GM12878 (cell line): ENCODE measurements around the gene ATP6AP2. TPM values are rescaled to one million over a fixed set of nuclear protein-coding genes. Genes with fewer than 3 reads are reported as not detected.
"Not testable (repeated sequence)": the region's sequence is repeated elsewhere in the genome, so short reads cannot be mapped to it uniquely, and the experiment has no call there.

ENCODE experiments used
- ATAC-seq: fragments of 200-7000 bp; cut with Tn5 transposase; 3 replicates; pipeline ENCODE4 v1.9.1; 2020; ENCODE audit warnings: mild to moderate bottlenecking, moderate library complexity
- BruUV-seq: library from RNA; stranded (reverse); fragments of 400-500 nt; replicated peaks from 2 replicates; lab custom pipeline; 2021; lab: Mats Ljungman, UMichigan
- CTCF ChIA-PET: fragments of 300-600 bp; sonication (Branson Sonifier 250); formaldehyde crosslinking; extraction: SDS; loops from one replicate; lab custom pipeline; 2021; ENCODE audit warnings: inconsistent platforms; lab: Yijun Ruan, JAX
- POLR2A ChIA-PET: fragments of 350-600 bp; formaldehyde crosslinking; extraction: SDS; loops from one replicate; lab custom pipeline; 2021; ENCODE audit warnings: inconsistent platforms; lab: Charles Lee
- RAD21 ChIA-PET: fragments of 300-600 bp; sonication (Branson Sonifier 250); formaldehyde crosslinking; loops from one replicate; lab custom pipeline; 2023; ENCODE audit warnings: antibody characterized with exemption; ENCODE audit not compliant: unreplicated experiment; lab: Charles Lee
- SMC1A ChIA-PET: fragments of 300-600 bp; sonication (Branson Sonifier 250); formaldehyde crosslinking; loops from one replicate; lab custom pipeline; 2023; ENCODE audit not compliant: unreplicated experiment, uncharacterized antibody; lab: Charles Lee
- DNase-seq: peaks from one replicate; pipeline ENCODE4 v3.0.0-alpha.2; 2011; ENCODE audit warnings: low read depth, low spot score
- FAIRE-seq: peaks from 3 replicates; lab custom pipeline; 2011; peaks lifted over from hg19 to GRCh38; lab: Jason Lieb, UNC
- H2AFZ ChIP-seq: 2 replicates; pipeline ENCODE4 v1.6.0; 2011; ENCODE audit warnings: low read depth, low read length, control low read depth; ENCODE audit not compliant: control insufficient read depth
- H3K27ac ChIP-seq: 2 replicates; pipeline ENCODE4 v1.5.1; 2011; ENCODE audit warnings: control low read depth; ENCODE audit not compliant: control insufficient read depth, insufficient read depth
- H3K27me3 ChIP-seq, 2 experiments: replicated peaks in 1 of 2; 2 replicates each; pipeline versions ENCODE4 v1.6.0 to v1.6.1; 2011; ENCODE audit warnings: low read length in 1 of 2; ENCODE audit not compliant: control insufficient read depth in 2 of 2, insufficient read depth in 2 of 2
- H3K36me3 ChIP-seq, 2 experiments: 2 replicates each; pipeline ENCODE4 v1.5.1; 2011; ENCODE audit warnings: low read length in 1 of 2; ENCODE audit not compliant: control insufficient read depth in 2 of 2, insufficient read depth in 2 of 2
- H3K4me1 ChIP-seq: 2 replicates; pipeline ENCODE4 v1.6.1; 2011; ENCODE audit warnings: mild to moderate bottlenecking, low read length, moderate library complexity, mixed read lengths; ENCODE audit not compliant: control insufficient read depth, insufficient read depth
- H3K4me2 ChIP-seq: 2 replicates; pipeline ENCODE4 v1.6.0; 2011; ENCODE audit warnings: control low read depth; ENCODE audit not compliant: control insufficient read depth, insufficient read depth
- H3K4me3 ChIP-seq: fragments of 200-600 bp; sonication (generic); 2 replicates; pipeline ENCODE4 v1.5.1; 2016
- H3K79me2 ChIP-seq: 2 replicates; pipeline ENCODE4 v1.6.0; 2011; ENCODE audit warnings: low read length; ENCODE audit not compliant: control insufficient read depth, insufficient read depth
- H3K9ac ChIP-seq: 2 replicates; pipeline ENCODE4 v1.8.0; 2011; ENCODE audit warnings: low read length, control low read depth, mixed read lengths; ENCODE audit not compliant: control insufficient read depth, insufficient read depth
- H3K9me3 ChIP-seq: replicated peaks from 3 replicates; pipeline ENCODE4 v1.5.1; 2011; ENCODE audit warnings: mild to moderate bottlenecking, low read length; ENCODE audit not compliant: control insufficient read depth, insufficient read depth
- H4K20me1 ChIP-seq: 2 replicates; pipeline ENCODE4 v1.6.0; 2011; ENCODE audit not compliant: control insufficient read depth, insufficient read depth
- BCL3 ChIP-seq: IDR thresholded peaks from 2 replicates; pipeline ENCODE4 v1.6.1; 2011; ENCODE audit warnings: borderline replicate concordance, low read depth, mild to moderate bottlenecking, moderate library complexity, low read length; ENCODE audit not compliant: insufficient read depth, poor library complexity, severe bottlenecking
- CBFB ChIP-seq: IDR thresholded peaks from 2 replicates; pipeline ENCODE4 v1.6.1; 2016; ENCODE audit warnings: antibody characterized with exemption, low read depth
- EGR1 ChIP-seq, 2 experiments: IDR thresholded peaks; 1 replicate in 1 of 2; 2 replicates in 1 of 2; pipeline ENCODE4 v1.6.1; 2011 to 2012; ENCODE audit warnings: low read depth in 2 of 2, low read length in 2 of 2, borderline replicate concordance in 1 of 2, mild to moderate bottlenecking in 1 of 2, moderate library complexity in 1 of 2
- LARP7 ChIP-seq: fragments of 450-650 bp; IDR thresholded peaks from 2 replicates; pipeline ENCODE4 v1.6.1; 2017; ENCODE audit warnings: mild to moderate bottlenecking
- NFIC ChIP-seq: IDR thresholded peaks from 2 replicates; pipeline ENCODE4 v1.6.1; 2012; ENCODE audit warnings: low read depth, mild to moderate bottlenecking, inconsistent platforms, low read length, moderate library complexity
- WGBS: methylation state at CpG from one replicate; pipeline ENCODE4 v1.1.6; 2016; ENCODE audit warnings: low lambda C conversion rate; ENCODE audit not compliant: insufficient replicate concordance, insufficient coverage; ENCODE audit errors: missing lambda C conversion rate; 5-methylcytosine and 5-hydroxymethylcytosine counted together
- in situ Hi-C: fragments of 300-500 bp; cut with MboI; formaldehyde crosslinking; loops from 9 replicates; pipeline ENCODE4 v1.14.3; 2018; ENCODE audit warnings: mixed read lengths
- intact Hi-C: fragments of 100-400 bp; cut with micrococcal nuclease; formaldehyde crosslinking; loops from one replicate; pipeline ENCODE4 v1.14.2; 2022; ENCODE audit not compliant: unreplicated experiment
- polyA plus RNA-seq, 11 experiments: library from polyadenylated mRNA; depleted of rRNA in 4 of 11; unstranded in 6 of 11; stranded (reverse) in 5 of 11; fragments of >200 nt; fragmentation: Nextera tagmentation in 4 of 11; fragmentation: Illumina TruSeq in 1 of 11; extraction: Ambion mirVana in 4 of 11; extraction: Trizol in 1 of 11; gene quantifications; 1 replicate in 1 of 11; 2 replicates in 10 of 11; pipeline versions ENCODE4 v1.2.1 to v1.2.3, GENCODE V29; 2011 to 2016; ENCODE audit warnings: inconsistent platforms in 2 of 11, missing spikeins in 2 of 11, low read depth in 1 of 11
- total RNA-seq, 4 experiments: library from RNA; depleted of rRNA in 3 of 4; stranded (reverse); fragments of >200 nt in 3 of 4; fragmentation: Illumina TruSeq in 1 of 4; extraction: Trizol in 1 of 4; gene quantifications; 2 replicates each; pipeline versions ENCODE4 v1.2.1 to v1.2.3, GENCODE V29; 2013 to 2021
- TF ChIP-seq, protein P1 (sequence below): IDR thresholded peaks from 2 replicates; pipeline ENCODE4 v1.6.1; 2012; ENCODE audit warnings: low read depth, low read length, improper control_type of control experiment

ATP6AP2 gene
- total and polyA plus RNA-seq, 10 of the 15 experiments (the other 5 are each of a cell fraction or from before 2014, with no cell fraction given) = 36.3 to 141 (median 56.0) TPM

- TF ChIP-seq, protein P1, sequence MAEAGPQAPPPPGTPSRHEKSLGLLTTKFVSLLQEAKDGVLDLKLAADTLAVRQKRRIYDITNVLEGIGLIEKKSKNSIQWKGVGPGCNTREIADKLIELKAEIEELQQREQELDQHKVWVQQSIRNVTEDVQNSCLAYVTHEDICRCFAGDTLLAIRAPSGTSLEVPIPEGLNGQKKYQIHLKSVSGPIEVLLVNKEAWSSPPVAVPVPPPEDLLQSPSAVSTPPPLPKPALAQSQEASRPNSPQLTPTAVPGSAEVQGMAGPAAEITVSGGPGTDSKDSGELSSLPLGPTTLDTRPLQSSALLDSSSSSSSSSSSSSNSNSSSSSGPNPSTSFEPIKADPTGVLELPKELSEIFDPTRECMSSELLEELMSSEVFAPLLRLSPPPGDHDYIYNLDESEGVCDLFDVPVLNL = no peak
- TF ChIP-seq CBFB (no peak), LARP7 (no peak), NFIC (no peak), EGR1 (IDR thresholded peaks at IDR 0.05; ENCODE audit: borderline replicate concordance in 1 of 2, low read depth in 2 of 2, low read length in 2 of 2) (no peak), BCL3 (no peak)
Measured at GRCh38 chrX:40581336-40581920, 658 bp downstream of the ATP6AP2 start (continued).

GRCh38 chrX:40582178-40582577 lies 1.4 kb downstream of the ATP6AP2 start:
- in situ Hi-C loops, H3K27ac ChIP-seq, intact Hi-C loops, BruUV-seq, ATAC-seq, H3K27me3 ChIP-seq, H2AFZ ChIP-seq, DNase-seq, H3K4me1 ChIP-seq, RAD21 ChIA-PET, H3K9me3 ChIP-seq, FAIRE-seq, H3K36me3 ChIP-seq, H4K20me1 ChIP-seq, POLR2A ChIA-PET, H3K9ac ChIP-seq: not testable (repeated sequence)
- 82% methylated on average over 13 of the region's 13 CpGs for WGBS
- SMC1A ChIA-PET = interaction anchor here (0.9 to 1.2 kb wide), 3 partner anchors 13 to 61 kb away, joined by 3 to 5 read pairs (median 4); no protein-coding TSS in a partner anchor
- Histone ChIP-seq H3K4me2 (0 out of 2 replicates have a peak overlapping the region, but pooled peaks have one; percentile 45), H3K4me3 (peak overlapping the region; percentile 55; the same call in 1 of the 2 replicates), H3K79me2 (peaks cover 34% of the 10 kb centered on the region)
- CTCF ChIA-PET = interaction anchor here (2.4 kb wide), 1 partner anchor 11 kb away, joined by 8 read pairs; no protein-coding TSS in a partner anchor
